Tibial artery (tissue), 4 donors: ENCODE data around the gene HTT.

Experiments used
- DNase-seq, 2 donors: peaks; one replicate each; pipeline ENCODE4 v3.0.0-alpha.2; 2019
- H3K27ac ChIP-seq, 2 donors: fragments of 200-600 bp; sonication (generic) in 1 of 2; 1 replicate in 1 of 2; 2 replicates in 1 of 2; pipeline ENCODE4 v1.5.1; 2018 to 2019; ENCODE audit warnings: mild to moderate bottlenecking in 1 of 2
- H3K27me3 ChIP-seq, 2 donors: fragments of 200-600 bp; sonication (generic) in 1 of 2; one replicate each; pipeline versions ENCODE4 v1.5.1 to v1.6.0; 2016 to 2019
- H3K36me3 ChIP-seq, 3 donors: fragments of 200-600 bp; sonication (generic) in 2 of 3; one replicate each; pipeline ENCODE4 v1.5.1; 2016 to 2019; ENCODE audit warnings: mild to moderate bottlenecking in 2 of 3
- H3K4me1 ChIP-seq, 4 donors: fragments of 200-600 bp; sonication (generic) in 2 of 4; 1 replicate in 3 of 4; 2 replicates in 1 of 4; pipeline ENCODE4 v1.5.1; 2016 to 2019
- H3K4me3 ChIP-seq, 2 donors: fragments of 200-600 bp; sonication (generic) in 1 of 2; 1 replicate in 1 of 2; 2 replicates in 1 of 2; pipeline ENCODE4 v1.5.1; 2018 to 2019; ENCODE audit warnings: mild to moderate bottlenecking in 2 of 2
- H3K9me3 ChIP-seq, 3 donors: fragments of 200-600 bp; sonication (generic) in 1 of 3; one replicate each; pipeline ENCODE4 v1.5.1; 2016 to 2019
- intact Hi-C: fragments of 100-400 bp; cut with DNase I; formaldehyde crosslinking; loops from one replicate; pipeline ENCODE4 v1.15.0; 2023; ENCODE audit warnings: low total_unique reads
- TF ChIP-seq, protein P1 (sequence below), 2 experiments: fragments of 200-600 bp in 1 of 2; fragments of 450-650 bp in 1 of 2; IDR thresholded peaks; one replicate each; pipeline ENCODE4 v1.5.1; 2017 to 2019; ENCODE audit warnings: antibody characterized with exemption in 2 of 2, mild to moderate bottlenecking in 1 of 2, moderate library complexity in 1 of 2

HTT gene

DNA sequence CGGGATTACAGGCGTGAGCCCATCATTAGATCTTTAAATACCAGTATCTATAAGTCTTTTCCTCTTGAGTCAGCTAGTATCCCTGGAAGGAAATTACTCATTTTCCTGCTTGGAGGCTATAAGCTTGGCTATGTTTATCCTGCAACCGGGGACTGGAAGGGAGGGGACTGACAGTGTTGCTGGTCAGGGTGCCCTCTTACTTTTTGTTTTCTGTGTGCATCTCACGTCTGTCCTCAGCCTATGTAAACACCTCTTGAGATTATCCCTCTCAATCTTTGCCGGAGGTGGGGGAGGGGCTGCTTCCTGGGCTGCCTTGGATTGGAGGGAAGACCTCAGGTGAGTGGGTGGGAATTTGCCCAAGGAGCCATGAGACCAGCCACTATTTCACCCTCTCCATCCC is 37.0 kb downstream of the HTT start:
- DNase-seq: no peak
- Histone ChIP-seq H3K27ac (no peak overlapping the region), H3K4me1 (peaks cover 0 to 22% (median under 1%) of the 10 kb centered on the region in 4 donors), H3K36me3 (peaks cover 36 to 90% (median 42%) of the 10 kb centered on the region in 3 donors), H3K4me3 (no peak overlapping the region), H3K9me3 (no peaks in the 10 kb centered on the region), H3K27me3 (no peaks in the 10 kb centered on the region)
- TF ChIP-seq, protein P1, sequence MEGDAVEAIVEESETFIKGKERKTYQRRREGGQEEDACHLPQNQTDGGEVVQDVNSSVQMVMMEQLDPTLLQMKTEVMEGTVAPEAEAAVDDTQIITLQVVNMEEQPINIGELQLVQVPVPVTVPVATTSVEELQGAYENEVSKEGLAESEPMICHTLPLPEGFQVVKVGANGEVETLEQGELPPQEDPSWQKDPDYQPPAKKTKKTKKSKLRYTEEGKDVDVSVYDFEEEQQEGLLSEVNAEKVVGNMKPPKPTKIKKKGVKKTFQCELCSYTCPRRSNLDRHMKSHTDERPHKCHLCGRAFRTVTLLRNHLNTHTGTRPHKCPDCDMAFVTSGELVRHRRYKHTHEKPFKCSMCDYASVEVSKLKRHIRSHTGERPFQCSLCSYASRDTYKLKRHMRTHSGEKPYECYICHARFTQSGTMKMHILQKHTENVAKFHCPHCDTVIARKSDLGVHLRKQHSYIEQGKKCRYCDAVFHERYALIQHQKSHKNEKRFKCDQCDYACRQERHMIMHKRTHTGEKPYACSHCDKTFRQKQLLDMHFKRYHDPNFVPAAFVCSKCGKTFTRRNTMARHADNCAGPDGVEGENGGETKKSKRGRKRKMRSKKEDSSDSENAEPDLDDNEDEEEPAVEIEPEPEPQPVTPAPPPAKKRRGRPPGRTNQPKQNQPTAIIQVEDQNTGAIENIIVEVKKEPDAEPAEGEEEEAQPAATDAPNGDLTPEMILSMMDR (IDR thresholded peaks at IDR 0.05): no peak
- intact Hi-C loops: no loop called here

DNA sequence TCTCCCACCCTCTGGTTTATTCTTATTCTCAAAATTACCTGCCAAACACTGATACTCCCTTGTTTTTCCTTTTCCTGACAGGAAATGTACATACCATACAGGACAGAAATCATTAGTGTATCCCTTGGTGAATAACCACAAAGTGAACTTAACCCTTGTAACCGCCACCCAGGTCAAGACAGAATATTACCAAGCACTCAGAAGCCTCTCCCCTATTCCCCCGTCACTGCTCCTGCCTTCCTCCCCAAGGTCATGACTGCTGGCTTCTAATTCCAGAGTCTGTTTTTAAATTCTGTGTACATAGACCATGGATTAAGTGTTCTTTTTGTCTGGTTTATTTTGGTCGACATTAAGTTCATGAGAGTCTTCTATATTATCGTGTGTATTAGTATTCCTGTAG is 37.7 kb downstream of the HTT start:
- TF ChIP-seq, protein P1 (IDR thresholded peaks at IDR 0.05): no peak
- Histone ChIP-seq H3K9me3 (no peaks in the 10 kb centered on the region), H3K27me3 (no peaks in the 10 kb centered on the region), H3K36me3 (peaks cover 42 to 93% (median 47%) of the 10 kb centered on the region in 3 donors), H3K4me1 (peaks cover 0 to 16% (median under 1%) of the 10 kb centered on the region in 4 donors), H3K4me3 (no peak overlapping the region), H3K27ac (no peak overlapping the region)
- intact Hi-C loops: no loop called here
- no peak for DNase-seq

DNA sequence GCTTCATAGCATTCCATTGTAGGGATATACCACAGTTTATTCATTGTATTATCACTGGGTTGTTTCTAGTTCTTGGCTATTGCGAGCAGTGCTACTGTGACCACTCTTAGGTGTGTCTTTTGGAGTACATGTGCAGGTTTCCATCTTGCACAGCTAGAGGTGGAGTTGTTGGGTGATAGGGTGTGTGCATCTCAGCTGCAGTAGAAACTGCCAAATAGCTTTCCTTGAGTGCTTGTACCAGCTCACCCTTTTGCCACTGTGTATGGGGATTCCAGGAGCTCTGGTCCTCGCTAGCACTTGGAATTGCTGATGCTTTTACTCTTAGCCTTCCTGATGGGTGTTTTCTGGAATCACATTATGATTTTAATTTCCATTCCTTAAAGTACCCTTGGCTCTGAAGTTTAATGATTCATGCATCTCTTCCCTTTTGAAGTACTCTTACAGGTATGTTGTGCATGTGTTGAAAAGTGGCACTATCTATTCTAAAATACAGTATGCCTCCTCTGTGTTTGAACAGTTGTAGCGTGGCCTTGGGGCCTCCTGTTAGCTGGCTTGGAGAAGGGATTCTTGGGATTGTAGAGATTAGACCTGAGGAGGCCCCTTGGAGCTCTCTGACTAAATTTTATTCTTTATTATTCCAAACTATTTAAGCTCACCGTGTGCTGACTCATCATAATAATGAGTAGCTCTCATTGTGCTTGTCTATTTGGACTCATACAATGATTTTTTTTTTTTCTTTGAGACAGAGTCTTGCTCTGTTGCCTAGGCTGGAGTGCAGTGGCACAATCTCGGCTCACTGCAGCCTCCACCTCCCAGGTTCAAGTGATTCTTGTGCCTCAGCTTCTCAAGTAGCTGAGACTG is 38.4 kb downstream of the HTT start:
- Histone ChIP-seq H3K36me3 (peaks cover 44 to 86% (median 47%) of the 10 kb centered on the region in 3 donors), H3K4me1 (peaks cover 0 to 12% (median under 1%) of the 10 kb centered on the region in 4 donors), H3K27ac (peak overlapping the region in 1 of 2 donors; percentile 18), H3K4me3 (no peak overlapping the region), H3K9me3 (no peaks in the 10 kb centered on the region), H3K27me3 (no peaks in the 10 kb centered on the region)
- DNase-seq: no peak
- intact Hi-C loops: no loop called here
- TF ChIP-seq, protein P1 (IDR thresholded peaks at IDR 0.05): no peak

DNA sequence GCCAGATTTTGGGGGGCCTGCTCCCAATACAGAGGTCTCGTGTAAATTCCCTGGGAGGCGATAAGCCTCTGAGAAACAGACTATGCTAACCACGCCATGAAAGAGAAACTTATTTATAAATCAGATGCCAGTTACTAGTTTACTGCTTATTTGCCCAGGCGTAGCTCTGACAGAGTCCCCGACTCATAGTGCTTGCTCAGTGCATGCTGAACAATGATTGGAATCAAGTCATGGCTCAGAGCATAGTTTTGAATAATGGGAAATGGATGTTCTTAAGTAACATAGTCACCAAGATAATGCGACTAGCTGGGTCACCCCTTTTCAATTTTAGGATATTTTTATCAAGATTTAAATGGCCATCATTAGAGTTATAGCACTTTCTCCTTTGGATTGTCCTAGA is 39.9 kb downstream of the HTT start:
- intact Hi-C loops: no loop called here
- Histone ChIP-seq H3K4me1 (peaks cover 0 to 12% (median 0%) of the 10 kb centered on the region in 4 donors), H3K9me3 (no peaks in the 10 kb centered on the region), H3K27me3 (no peaks in the 10 kb centered on the region), H3K36me3 (peaks cover 40 to 77% (median 59%) of the 10 kb centered on the region in 3 donors), H3K4me3 (no peak overlapping the region), H3K27ac (no peak overlapping the region)
- no peak for DNase-seq
- TF ChIP-seq, protein P1 (IDR thresholded peaks at IDR 0.05): no peak

DNA sequence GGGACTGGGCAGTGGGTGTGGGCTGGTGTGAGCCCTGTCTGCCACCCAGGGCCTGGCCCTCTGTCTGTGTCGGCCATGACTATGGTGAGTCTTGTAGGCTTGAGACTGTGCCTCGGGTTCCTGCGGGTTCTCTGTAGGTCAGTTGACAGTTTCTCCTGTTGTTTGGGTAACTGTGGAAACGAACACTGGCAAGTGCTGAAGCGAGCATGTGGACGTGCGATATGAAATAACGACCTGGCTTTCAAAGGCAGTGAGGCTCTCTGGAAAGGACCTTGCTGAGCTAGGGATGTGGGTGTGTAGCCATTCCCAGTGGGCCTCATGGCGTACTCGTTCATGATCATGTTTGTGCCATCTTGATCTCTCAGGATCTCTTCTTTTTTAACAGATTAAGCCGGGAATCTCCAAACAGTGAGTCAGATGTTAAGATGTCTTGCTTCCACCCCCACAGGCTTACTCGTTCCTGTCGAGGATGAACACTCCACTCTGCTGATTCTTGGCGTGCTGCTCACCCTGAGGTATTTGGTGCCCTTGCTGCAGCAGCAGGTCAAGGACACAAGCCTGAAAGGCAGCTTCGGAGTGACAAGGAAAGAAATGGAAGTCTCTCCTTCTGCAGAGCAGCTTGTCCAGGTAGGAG is 41.3 kb downstream of the HTT start:
- Histone ChIP-seq H3K4me1 (peaks cover 0 to 12% (median 0%) of the 10 kb centered on the region in 4 donors), H3K27me3 (no peaks in the 10 kb centered on the region), H3K4me3 (no peak overlapping the region), H3K27ac (no peak overlapping the region), H3K9me3 (no peaks in the 10 kb centered on the region), H3K36me3 (peaks cover 44 to 80% (median 65%) of the 10 kb centered on the region in 3 donors)
- TF ChIP-seq, protein P1 (IDR thresholded peaks at IDR 0.05): no peak
- intact Hi-C loops: no loop called here
- no peak for DNase-seq
